ENCODE results near the gene ALKBH3. TPM values are rescaled to one million over a fixed set of nuclear protein-coding genes. Genes with fewer than 3 reads are reported as not detected.

ALKBH3 gene
- total RNA-seq, 1 experiment from 2014 or later = 13.3 TPM

DNA sequence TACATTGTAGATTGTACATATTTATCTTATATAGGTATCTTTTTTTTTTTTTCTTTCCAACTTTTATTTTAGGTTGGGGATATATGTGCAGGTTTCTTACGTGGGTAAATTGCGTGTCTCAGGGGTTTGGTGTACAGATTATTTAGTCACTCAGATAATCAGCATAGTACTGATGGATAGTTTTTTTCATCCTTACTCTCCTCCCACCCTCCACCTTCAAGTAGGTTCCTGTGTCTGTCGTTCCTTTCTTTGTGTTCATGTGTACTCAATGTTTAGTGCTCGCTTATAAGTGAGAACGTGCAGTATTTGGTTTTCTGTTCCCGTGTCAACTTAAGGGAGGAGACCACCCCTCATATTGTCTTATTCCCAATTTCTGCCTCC lies 71.4 kb downstream of the ALKBH3 start (continued):
- TF ChIP-seq, protein P1, sequence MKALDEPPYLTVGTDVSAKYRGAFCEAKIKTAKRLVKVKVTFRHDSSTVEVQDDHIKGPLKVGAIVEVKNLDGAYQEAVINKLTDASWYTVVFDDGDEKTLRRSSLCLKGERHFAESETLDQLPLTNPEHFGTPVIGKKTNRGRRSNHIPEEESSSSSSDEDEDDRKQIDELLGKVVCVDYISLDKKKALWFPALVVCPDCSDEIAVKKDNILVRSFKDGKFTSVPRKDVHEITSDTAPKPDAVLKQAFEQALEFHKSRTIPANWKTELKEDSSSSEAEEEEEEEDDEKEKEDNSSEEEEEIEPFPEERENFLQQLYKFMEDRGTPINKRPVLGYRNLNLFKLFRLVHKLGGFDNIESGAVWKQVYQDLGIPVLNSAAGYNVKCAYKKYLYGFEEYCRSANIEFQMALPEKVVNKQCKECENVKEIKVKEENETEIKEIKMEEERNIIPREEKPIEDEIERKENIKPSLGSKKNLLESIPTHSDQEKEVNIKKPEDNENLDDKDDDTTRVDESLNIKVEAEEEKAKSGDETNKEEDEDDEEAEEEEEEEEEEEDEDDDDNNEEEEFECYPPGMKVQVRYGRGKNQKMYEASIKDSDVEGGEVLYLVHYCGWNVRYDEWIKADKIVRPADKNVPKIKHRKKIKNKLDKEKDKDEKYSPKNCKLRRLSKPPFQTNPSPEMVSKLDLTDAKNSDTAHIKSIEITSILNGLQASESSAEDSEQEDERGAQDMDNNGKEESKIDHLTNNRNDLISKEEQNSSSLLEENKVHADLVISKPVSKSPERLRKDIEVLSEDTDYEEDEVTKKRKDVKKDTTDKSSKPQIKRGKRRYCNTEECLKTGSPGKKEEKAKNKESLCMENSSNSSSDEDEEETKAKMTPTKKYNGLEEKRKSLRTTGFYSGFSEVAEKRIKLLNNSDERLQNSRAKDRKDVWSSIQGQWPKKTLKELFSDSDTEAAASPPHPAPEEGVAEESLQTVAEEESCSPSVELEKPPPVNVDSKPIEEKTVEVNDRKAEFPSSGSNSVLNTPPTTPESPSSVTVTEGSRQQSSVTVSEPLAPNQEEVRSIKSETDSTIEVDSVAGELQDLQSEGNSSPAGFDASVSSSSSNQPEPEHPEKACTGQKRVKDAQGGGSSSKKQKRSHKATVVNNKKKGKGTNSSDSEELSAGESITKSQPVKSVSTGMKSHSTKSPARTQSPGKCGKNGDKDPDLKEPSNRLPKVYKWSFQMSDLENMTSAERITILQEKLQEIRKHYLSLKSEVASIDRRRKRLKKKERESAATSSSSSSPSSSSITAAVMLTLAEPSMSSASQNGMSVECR (CRISPR knock-in tag; IDR thresholded peaks at IDR 0.05; ENCODE audit: borderline replicate concordance) = no peak
- TF ChIP-seq, protein P2, sequence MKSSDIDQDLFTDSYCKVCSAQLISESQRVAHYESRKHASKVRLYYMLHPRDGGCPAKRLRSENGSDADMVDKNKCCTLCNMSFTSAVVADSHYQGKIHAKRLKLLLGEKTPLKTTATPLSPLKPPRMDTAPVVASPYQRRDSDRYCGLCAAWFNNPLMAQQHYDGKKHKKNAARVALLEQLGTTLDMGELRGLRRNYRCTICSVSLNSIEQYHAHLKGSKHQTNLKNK (CRISPR knock-in tag; IDR thresholded peaks at IDR 0.05) = no peak
- TF ChIP-seq NR2C2 (CRISPR knock-in tag; IDR thresholded peaks at IDR 0.05) = no peak
- TF ChIP-seq E2F5 (CRISPR knock-in tag; IDR thresholded peaks at IDR 0.05) = no peak
- no peak for TF ChIP-seq USF2 (CRISPR knock-in tag; IDR thresholded peaks at IDR 0.05)
- TF ChIP-seq AR (CRISPR knock-in tag; IDR thresholded peaks at IDR 0.05) = no peak
- TF ChIP-seq FOXK1 (CRISPR knock-in tag; IDR thresholded peaks at IDR 0.05) = no peak
- no peak for TF ChIP-seq MYBL2 (CRISPR knock-in tag; IDR thresholded peaks at IDR 0.05)
- no peak for TF ChIP-seq ATF1 (CRISPR knock-in tag; IDR thresholded peaks at IDR 0.05)

DNA sequence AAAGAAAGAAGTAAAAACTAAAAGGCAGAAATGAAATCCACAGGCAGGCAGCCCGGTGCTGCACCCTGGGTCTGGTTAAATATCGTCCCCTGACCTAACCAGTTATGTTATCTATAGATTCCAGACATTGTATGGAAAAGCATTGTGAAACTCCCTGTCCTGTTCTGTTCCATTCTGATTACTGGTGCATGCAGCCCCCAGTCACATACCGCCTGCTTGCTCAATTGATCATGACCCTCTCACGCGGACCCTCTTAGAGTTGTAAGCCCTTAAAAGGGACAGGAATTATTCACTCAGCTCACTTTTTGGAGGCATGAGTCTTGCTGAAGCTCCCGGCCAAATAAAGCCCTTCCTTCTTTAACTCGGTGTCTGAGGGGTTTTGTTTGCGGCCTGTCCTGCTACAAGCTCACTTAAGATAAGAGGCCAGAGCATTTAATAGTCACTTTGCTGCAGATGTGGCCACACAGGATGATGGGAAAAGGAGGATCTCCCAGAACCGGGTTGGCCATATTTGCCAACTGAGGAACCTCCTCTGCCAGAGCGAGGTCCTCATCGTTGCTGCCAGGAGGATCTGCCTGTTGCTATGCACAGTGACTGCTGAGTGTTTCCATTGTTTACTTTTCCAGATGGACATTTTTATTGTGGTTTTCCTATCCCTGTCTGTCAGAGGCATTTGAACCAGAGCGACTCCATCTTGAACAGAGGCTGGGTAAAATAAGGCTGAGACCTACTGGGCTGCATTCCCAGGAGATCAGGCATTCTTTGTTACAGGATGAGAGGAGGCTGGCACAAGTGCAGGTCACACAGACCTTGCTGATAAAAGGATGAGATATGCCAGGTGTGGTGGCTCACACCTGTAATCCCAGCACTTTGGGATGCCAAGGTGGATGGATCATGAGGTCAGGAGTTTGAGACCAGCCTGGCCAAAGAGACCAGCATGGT lies 72.0 kb downstream of the ALKBH3 start:
- TF ChIP-seq ZNF317 (CRISPR knock-in tag; IDR thresholded peaks at IDR 0.05; ENCODE audit: borderline replicate concordance, low read depth) (no peak), ZNF232 (CRISPR knock-in tag; IDR thresholded peaks at IDR 0.05) (no peak), MXD4 (CRISPR knock-in tag; IDR thresholded peaks at IDR 0.05; ENCODE audit: borderline replicate concordance) (0 out of 2 replicates have a peak, but pooled peaks have one; percentile 60), ZNF416 (CRISPR knock-in tag; IDR thresholded peaks at IDR 0.05) (no peak), JAZF1 (CRISPR knock-in tag; IDR thresholded peaks at IDR 0.05) (no peak)
- TF ChIP-seq, protein P3, sequence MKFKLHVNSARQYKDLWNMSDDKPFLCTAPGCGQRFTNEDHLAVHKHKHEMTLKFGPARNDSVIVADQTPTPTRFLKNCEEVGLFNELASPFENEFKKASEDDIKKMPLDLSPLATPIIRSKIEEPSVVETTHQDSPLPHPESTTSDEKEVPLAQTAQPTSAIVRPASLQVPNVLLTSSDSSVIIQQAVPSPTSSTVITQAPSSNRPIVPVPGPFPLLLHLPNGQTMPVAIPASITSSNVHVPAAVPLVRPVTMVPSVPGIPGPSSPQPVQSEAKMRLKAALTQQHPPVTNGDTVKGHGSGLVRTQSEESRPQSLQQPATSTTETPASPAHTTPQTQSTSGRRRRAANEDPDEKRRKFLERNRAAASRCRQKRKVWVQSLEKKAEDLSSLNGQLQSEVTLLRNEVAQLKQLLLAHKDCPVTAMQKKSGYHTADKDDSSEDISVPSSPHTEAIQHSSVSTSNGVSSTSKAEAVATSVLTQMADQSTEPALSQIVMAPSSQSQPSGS (CRISPR knock-in tag; IDR thresholded peaks at IDR 0.05; ENCODE audit: borderline replicate concordance, low read depth) = no peak
- TF ChIP-seq, protein P4, sequence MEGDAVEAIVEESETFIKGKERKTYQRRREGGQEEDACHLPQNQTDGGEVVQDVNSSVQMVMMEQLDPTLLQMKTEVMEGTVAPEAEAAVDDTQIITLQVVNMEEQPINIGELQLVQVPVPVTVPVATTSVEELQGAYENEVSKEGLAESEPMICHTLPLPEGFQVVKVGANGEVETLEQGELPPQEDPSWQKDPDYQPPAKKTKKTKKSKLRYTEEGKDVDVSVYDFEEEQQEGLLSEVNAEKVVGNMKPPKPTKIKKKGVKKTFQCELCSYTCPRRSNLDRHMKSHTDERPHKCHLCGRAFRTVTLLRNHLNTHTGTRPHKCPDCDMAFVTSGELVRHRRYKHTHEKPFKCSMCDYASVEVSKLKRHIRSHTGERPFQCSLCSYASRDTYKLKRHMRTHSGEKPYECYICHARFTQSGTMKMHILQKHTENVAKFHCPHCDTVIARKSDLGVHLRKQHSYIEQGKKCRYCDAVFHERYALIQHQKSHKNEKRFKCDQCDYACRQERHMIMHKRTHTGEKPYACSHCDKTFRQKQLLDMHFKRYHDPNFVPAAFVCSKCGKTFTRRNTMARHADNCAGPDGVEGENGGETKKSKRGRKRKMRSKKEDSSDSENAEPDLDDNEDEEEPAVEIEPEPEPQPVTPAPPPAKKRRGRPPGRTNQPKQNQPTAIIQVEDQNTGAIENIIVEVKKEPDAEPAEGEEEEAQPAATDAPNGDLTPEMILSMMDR (IDR thresholded peaks at IDR 0.05) = no peak
- peak overlapping the region; percentile 42; the same call in 1 of the 2 replicates for H3K27ac Mint-ChIP-seq
- peaks cover 9% of the 10 kb centered on the region for H3K9me3 Mint-ChIP-seq
- H3K4me1 Mint-ChIP-seq = peaks cover 68% of the 10 kb centered on the region
- ChIA-PET POLR2A (no interaction called here), CTCF (interaction anchor here (2.0 kb wide), 1 partner anchor 28 kb away, joined by 6 read pairs; no protein-coding TSS in a partner anchor)
- H3K36me3 Mint-ChIP-seq = 0 out of 2 replicates have a peak, but pooled peaks cover 4% of the 10 kb centered on the region
- H3K27me3 Mint-ChIP-seq (ENCODE audit: low read depth) = no peaks in the 10 kb centered on the region
- no peak for ATAC-seq
- H3K4me3 Mint-ChIP-seq = no peak overlapping the region
- DNase-seq (ENCODE audit: low spot score) = no peak

Data from WTC11 (cell line).